Heart right ventricle (tissue), 16 donors: Measurements from ENCODE around the gene VAPB. TPM values are rescaled to one million over a fixed set of nuclear protein-coding genes. Genes with fewer than 3 reads are reported as not detected.
A peak's percentile ranks its signal among the peaks of the same experiment; 100 is the strongest.
"Not testable (repeated sequence)": the region's sequence is repeated elsewhere in the genome, so short reads cannot be mapped to it uniquely, and the experiment has no call there.

Experiments
- ATAC-seq, 8 donors: fragments of 200-7000 bp; cut with Tn5 transposase; one replicate each; pipeline ENCODE4 v1.9.1; 2020; ENCODE audit warnings: mild to moderate bottlenecking in 8 of 8, moderate library complexity in 8 of 8, moderate number of reproducible peaks in 1 of 8
- DNase-seq, 2 donors: peaks; one replicate each; pipeline ENCODE4 v3.0.0-alpha.2; 2020
- H3K27ac ChIP-seq, 10 donors: fragments of 200-600 bp; sonication (generic) in 2 of 10; one replicate each; pipeline versions ENCODE4 v1.5.0 to v1.8.0; 2020 to 2022; ENCODE audit warnings: mild to moderate bottlenecking in 3 of 10
- H3K27me3 ChIP-seq, 7 donors: fragments of 200-600 bp; one replicate each; pipeline ENCODE4 v1.8.0; 2021 to 2022; ENCODE audit warnings: mild to moderate bottlenecking in 2 of 7
- H3K36me3 ChIP-seq, 9 donors: fragments of 200-600 bp; sonication (generic) in 1 of 9; one replicate each; pipeline versions ENCODE4 v1.5.0 to v1.8.0; 2020 to 2022; ENCODE audit warnings: mild to moderate bottlenecking in 2 of 9
- H3K4me1 ChIP-seq, 9 donors: fragments of 200-600 bp; sonication (generic) in 1 of 9; one replicate each; pipeline versions ENCODE4 v1.5.0 to v1.8.0; 2020 to 2022; ENCODE audit warnings: mild to moderate bottlenecking in 4 of 9
- H3K4me3 ChIP-seq, 10 donors: fragments of 200-600 bp; sonication (generic) in 2 of 10; one replicate each; pipeline versions ENCODE4 v1.5.0 to v1.8.0; 2020 to 2022; ENCODE audit warnings: mild to moderate bottlenecking in 7 of 10, moderate library complexity in 2 of 10
- H3K9me3 ChIP-seq, 11 donors: fragments of 200-600 bp in 10 of 11; sonication (generic) in 2 of 11; one replicate each; pipeline versions ENCODE4 v1.5.0 to v1.8.0; 2013 to 2022; ENCODE audit warnings: mild to moderate bottlenecking in 2 of 11, control low read depth in 1 of 11, moderate library complexity in 1 of 11
- CTCF ChIP-seq, 9 donors: fragments of 200-600 bp; sonication (generic) in 2 of 9; IDR thresholded peaks; one replicate each; pipeline versions ENCODE4 v1.5.0 to v1.8.0; 2021 to 2022; ENCODE audit warnings: antibody characterized with exemption in 9 of 9, mild to moderate bottlenecking in 5 of 9, moderate library complexity in 1 of 9
- WGBS, 2 donors: extraction: QIAGEN DNeasy Blood & Tissue Kit; methylation state at CpG; one replicate each; pipeline ENCODE4 v1.1.7; 2013; ENCODE audit warnings: inconsistent platforms in 1 of 2; 5-methylcytosine and 5-hydroxymethylcytosine counted together
- intact Hi-C, 10 donors: fragments of 100-400 bp; cut with DNase I; formaldehyde crosslinking; loops; one replicate each; pipeline versions ENCODE4 v1.11.1 to v1.14.2; 2022
- polyA plus RNA-seq, 2 donors: library from polyadenylated mRNA; stranded (reverse); fragments of 200-250 nt; gene quantifications; one replicate each; pipeline ENCODE4 v1.2.3, GENCODE V29; 2013
- total RNA-seq, 10 donors: library from RNA; stranded (reverse); fragmentation: NEBNext Ultra II Directional in 3 of 10; extraction: Animal tissue kit (Norgen Biotek cat#: 25700) in 3 of 10; gene quantifications; one replicate each; pipeline versions ENCODE4 v1.2.1 to v1.2.4, GENCODE V29; 2021 to 2023
- donor health status: Arrhythmogenic right ventricular cardiomyopathy.
- donor health status: ischemic (EF 13 %, LVEDD 7.1; RV severe dilation, severe dysfunction).
- donor health status: healthy with polysubstance abuse.
- donor health status: DM: no; HTN: yes; CAD: no.
- donor health status: DM: no; HTN: no; CAD: no.
- donor health status: ischemic (EF 25% LVEDD 6.9; RV normal size, moderate dysfunction).
- donor health status: ischemic (EF 25% LVEDD 5.7; RV mildly dilated, moderate dysfunction).
- donor health status: healthy.
- donor health status: DM: yes; HTN: yes; CAD: no.
- donor health status: Ischemic cardiomyopathy.
- donor health status: ischemic (EF 35%, LVEDD 5.7; RV mildly dilated, moderate dysfunction).
- donor health status: nonischemic (EF 11% LVEDD 7.7; RV severe dilation, severe dysfunction).
- donor health status: DM: yes; HTN: yes; CAD: no.
- donor health status: PGD.
- donor health status: ischemic (EF 29% LVEDD 5.4; RV normal size, mild dysfunction).
- donor health status: nonischemic (EF 23%, LVEDD 6.1; RV moderate dilation, normal function).

VAPB gene
- total and polyA plus RNA-seq, 12 donors = 20.8 to 89.9 (median 69.8) TPM

- no peak for TF ChIP-seq CTCF (IDR thresholded peaks at IDR 0.05)
- Histone ChIP-seq H3K9me3 (no peaks in the 10 kb centered on the region), H3K4me3 (no peak overlapping the region), H3K27me3 (no peaks in the 10 kb centered on the region), H3K4me1 (peaks cover 2 to 79% (median 56%) of the 10 kb centered on the region in 9 donors), H3K27ac (peak overlapping the region in 2 of 10 donors; percentile 28 to 40), H3K36me3 (no peaks in the 10 kb centered on the region)
- ATAC-seq = no peak
- no peak for DNase-seq
- intact Hi-C loops = no loop called here
- 33 to 39% methylated on average over 4 of the region's 4 CpGs for WGBS, 2 donors
Observed at GRCh38 chr20:58406422-58407001, 17.5 kb downstream of the VAPB start.

- ATAC-seq = no peak
- H3K27ac ChIP-seq = peak overlapping the region in 3 of 10 donors; percentile 0 to 62 (median 17)
Observed at GRCh38 chr20:58407201-58407873, 18.3 kb downstream of the VAPB start.

DNA sequence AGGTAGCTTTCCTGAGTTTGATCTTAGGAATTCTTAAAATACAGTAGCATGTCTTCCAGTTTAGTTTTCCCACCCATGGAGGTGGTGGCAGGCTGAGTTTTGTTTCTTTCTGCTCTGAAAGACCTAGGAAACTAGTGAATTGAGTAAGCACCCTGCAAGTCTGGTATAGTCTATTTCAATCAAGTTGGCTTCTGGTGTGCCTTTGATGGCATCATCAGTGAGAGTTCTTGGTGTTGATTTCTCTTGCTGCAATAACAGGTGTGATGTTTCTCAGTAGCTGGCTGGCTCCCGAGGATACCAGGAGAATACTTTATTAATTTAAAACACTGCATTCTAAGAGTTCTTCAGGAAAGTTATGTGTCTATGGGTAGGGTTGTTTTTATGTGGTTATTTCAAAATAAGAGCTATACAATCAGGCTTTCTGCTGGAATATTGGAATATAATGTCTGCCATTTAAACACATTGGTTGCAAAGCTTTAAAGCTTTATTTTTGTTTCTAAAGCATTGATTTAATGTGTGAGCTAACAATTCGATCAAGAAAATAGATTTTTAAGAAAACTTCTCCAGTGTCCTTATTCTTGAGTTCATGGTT is 19.0 kb downstream of the VAPB start:
- H3K27ac ChIP-seq = peak overlapping the region in 3 of 10 donors; percentile 0 to 62 (median 17)
- H3K9me3 ChIP-seq = no peaks in the 10 kb centered on the region
- H3K4me3 ChIP-seq = no peak overlapping the region
- H3K27me3 ChIP-seq = no peaks in the 10 kb centered on the region
- intact Hi-C loops = no loop called here
- 46 to 57% methylated on average over 2 of the region's 2 CpGs for WGBS, 2 donors
- peaks cover 2 to 74% (median 54%) of the 10 kb centered on the region in 9 donors for H3K4me1 ChIP-seq
- ATAC-seq (peak in 2 of 8 donors; percentile 28 to 37), DNase-seq (no peak)
- H3K36me3 ChIP-seq = no peaks in the 10 kb centered on the region
- no peak for TF ChIP-seq CTCF (IDR thresholded peaks at IDR 0.05)

More at GRCh38 chr20:58407201-58407873, 18.3 kb downstream of the VAPB start:
- Histone ChIP-seq H3K36me3 (no peaks in the 10 kb centered on the region), H3K27me3 (no peaks in the 10 kb centered on the region), H3K4me3 (no peak overlapping the region), H3K4me1 (peaks cover 2 to 73% (median 54%) of the 10 kb centered on the region in 9 donors), H3K9me3 (no peaks in the 10 kb centered on the region)
- DNase-seq = no peak
- intact Hi-C loops = no loop called here
- WGBS, 2 donors = 50 to 68% methylated on average over 4 of the region's 4 CpGs
- no peak for TF ChIP-seq CTCF (IDR thresholded peaks at IDR 0.05)

DNA sequence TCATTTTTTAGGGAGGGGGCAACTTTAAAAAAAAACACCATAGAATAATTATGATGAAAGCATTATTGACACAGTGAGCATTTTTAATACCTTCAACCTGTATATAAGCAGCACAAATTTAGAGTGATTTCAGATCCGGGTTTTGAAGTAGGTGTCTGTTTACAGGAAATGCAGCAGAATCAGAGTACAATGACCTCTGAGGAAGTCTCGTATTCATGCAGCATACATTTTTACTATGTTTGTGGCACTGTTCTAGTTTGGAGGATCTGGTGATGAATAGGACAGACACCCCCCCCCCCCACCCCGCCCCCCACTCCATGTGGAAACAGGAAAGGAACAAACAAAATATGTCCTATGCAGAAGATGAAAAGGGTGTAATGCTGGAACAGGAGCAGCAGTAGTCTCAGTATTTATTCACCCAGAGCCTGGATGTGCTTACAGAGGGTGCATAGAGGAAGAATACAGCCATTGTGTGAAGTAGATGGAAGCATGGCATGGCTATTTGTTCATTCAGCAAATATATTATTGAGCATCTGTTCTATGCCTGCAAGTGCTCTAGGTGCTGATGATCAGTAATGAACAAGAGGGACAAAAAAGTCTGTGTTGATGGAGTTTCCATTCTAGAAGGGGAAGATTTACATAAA is 19.7 kb downstream of the VAPB start:
- Histone ChIP-seq H3K4me1 (peaks cover 2 to 67% (median 54%) of the 10 kb centered on the region in 9 donors), H3K4me3 (no peak overlapping the region), H3K36me3 (no peaks in the 10 kb centered on the region), H3K27ac (peak overlapping the region in 2 of 10 donors; percentile 17 to 62), H3K9me3 (no peaks in the 10 kb centered on the region), H3K27me3 (no peaks in the 10 kb centered on the region)
- intact Hi-C loops = no loop called here
- 30 to 39% methylated on average over 3 of the region's 3 CpGs for WGBS, 2 donors
- TF ChIP-seq CTCF (IDR thresholded peaks at IDR 0.05) = no peak
- DNase-seq (no peak), ATAC-seq (peak in 1 of 8 donors; percentile 35)

DNA sequence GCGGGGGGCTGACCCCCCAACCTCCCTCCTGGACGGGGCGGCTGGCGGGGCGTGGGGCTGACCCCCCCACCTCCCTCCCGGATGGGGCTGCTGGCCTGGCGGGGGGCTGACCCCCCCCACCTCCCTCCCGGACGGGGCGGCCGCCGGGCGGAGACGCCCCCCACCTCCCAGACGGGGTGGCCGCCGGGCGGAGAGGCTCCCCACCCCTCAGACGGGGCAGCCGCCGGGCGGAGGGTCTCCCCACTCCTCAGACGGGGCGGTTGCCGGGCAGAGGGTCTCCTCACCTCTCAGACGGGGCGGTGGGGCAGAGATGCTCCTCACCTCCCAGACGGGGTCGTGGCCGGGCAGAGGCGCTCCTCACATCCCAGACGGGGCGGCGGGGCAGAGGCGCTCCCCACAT is 25.2 kb downstream of the VAPB start:
- ATAC-seq, H3K27me3 ChIP-seq, H3K27ac ChIP-seq, intact Hi-C loops, DNase-seq, H3K9me3 ChIP-seq, H3K4me3 ChIP-seq: not testable (repeated sequence)
- Histone ChIP-seq H3K36me3 (peaks cover 0 to 15% (median 0%) of the 10 kb centered on the region in 9 donors), H3K4me1 (peaks cover 2 to 42% (median 19%) of the 10 kb centered on the region in 9 donors)
- WGBS, 2 donors = 97 to 100% methylated on average over 5 to 19 of the region's 35 CpGs

DNA sequence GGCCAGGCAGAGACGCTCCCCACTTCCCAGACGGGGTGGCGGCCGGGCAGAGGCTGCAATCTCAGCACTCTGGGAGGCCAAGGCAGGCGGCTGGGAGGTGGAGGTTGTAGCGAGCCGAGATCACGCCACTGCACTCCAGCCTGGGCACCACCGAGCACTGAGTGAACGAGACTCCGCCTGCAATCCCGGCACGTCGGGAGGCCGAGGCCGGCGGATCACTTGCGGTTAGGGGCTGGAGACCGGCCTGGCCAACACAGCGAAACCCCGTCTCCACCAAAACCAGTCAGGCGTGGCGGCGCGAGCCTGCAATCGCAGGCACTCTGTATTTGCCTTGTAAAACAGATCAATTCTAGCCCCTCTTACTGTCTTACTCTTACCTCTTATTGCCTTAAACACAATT is 25.8 kb downstream of the VAPB start:
- H3K4me3 ChIP-seq, H3K27me3 ChIP-seq, H3K27ac ChIP-seq, DNase-seq, H3K9me3 ChIP-seq, intact Hi-C loops, ATAC-seq: not testable (repeated sequence)
- H3K36me3 ChIP-seq = peaks cover 0 to 21% (median 0%) of the 10 kb centered on the region in 9 donors
- WGBS, 2 donors = 95 to 97% methylated on average over 22 to 26 of the region's 26 CpGs
- H3K4me1 ChIP-seq = peaks cover 2 to 37% (median 15%) of the 10 kb centered on the region in 9 donors
